ENCODE measurements around the gene CLASRP. TPM values are rescaled to one million over a fixed set of nuclear protein-coding genes. Genes with fewer than 3 reads are reported as not detected.

The CLASRP gene
- total and polyA plus RNA-seq, 9 of the 15 experiments (the other 6 are each of a cell fraction or from before 2014, with no cell fraction given) = 0.94 to 86.3 (median 44.0) TPM

DNA sequence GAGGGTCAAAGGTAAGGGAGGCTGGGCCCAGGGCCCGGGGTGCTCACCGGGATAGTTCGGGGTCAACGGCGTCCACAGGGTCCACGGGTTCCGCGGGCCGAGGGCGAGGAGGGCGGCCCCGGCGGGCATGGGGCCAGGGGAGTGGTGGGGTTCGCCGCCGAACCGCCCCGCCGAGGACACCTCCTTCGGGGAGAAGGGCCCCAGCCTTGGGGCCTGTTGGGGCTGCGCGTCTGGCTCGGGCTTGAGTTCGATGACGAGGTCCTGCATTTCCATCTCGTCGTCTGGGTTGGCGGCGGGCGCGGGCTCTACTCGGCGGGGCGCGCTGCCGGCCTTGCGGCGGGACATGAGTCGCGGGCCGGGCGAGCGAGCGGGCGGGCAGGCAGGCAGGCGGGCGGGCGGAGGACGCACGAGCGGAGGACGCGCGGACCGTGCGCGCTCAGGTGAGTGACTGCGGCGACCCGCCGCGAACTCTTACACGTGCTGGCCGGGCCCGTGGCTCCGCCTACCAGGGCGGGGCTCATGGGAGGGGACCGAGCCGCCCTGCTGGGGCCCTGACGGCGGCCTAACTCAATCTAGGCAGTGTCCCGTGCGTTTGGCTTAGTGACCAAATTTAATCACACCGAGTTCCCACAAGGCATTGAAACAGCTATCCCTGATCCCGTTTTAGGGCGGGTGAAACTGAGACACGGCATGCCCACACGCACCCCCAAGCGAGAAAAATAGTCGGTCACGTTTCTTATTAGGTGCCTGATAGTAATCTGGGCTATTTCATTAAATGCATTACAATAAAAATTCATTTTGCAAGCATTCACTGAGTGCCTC, 37.4 kb downstream of the CLASRP start, which contains the start of gene ZNF296 (continued):
- peak; percentile 52; the same call in 1 of the 2 replicates for TF ChIP-seq CREB3L1 (IDR thresholded peaks at IDR 0.05; ENCODE audit: borderline replicate concordance, low read depth)
- no peak; the same call in 1 of the 2 replicates for TF ChIP-seq CREB1 (IDR thresholded peaks at IDR 0.05)
- TF ChIP-seq CREB1 (CRISPR knock-in tag; IDR thresholded peaks at IDR 0.05) = peak; percentile 11; the same call in 1 of the 2 replicates
- no peak for TF ChIP-seq NFATC3 (IDR thresholded peaks at IDR 0.05)
- TF ChIP-seq HBP1 (CRISPR knock-in tag; IDR thresholded peaks at IDR 0.05) = no peak
- TF ChIP-seq BHLHE40 (IDR thresholded peaks at IDR 0.05; ENCODE audit: low read length) = peak; percentile 98
- no peak for TF ChIP-seq MITF (IDR thresholded peaks at IDR 0.05)
